GM12874 (cell line): ENCODE results near the gene AFF3.

Source experiments
- CTCF ChIP-seq: IDR thresholded peaks from 2 replicates; pipeline ENCODE4 v1.5.1; 2011; ENCODE audit warnings: low read depth, mild to moderate bottlenecking, control low read depth, low read length, moderate library complexity; ENCODE audit not compliant: insufficient read depth

Gene AFF3

GRCh38 chr2:99611034-99611433 lies 531.4 kb downstream of the AFF3 start:
- no peak for TF ChIP-seq CTCF

GRCh38 chr2:99609851-99610381 lies 532.5 kb downstream of the AFF3 start:
- no peak for TF ChIP-seq CTCF

GRCh38 chr2:99608861-99609260 lies 533.5 kb downstream of the AFF3 start:
- no peak for TF ChIP-seq CTCF

GRCh38 chr2:99607861-99608491 lies 534.4 kb downstream of the AFF3 start:
- TF ChIP-seq CTCF: no peak

- TF ChIP-seq CTCF: no peak
Observed at GRCh38 chr2:99607454-99607853, 534.9 kb downstream of the AFF3 start.

GRCh38 chr2:99605036-99605435 lies 537.4 kb downstream of the AFF3 start:
- TF ChIP-seq CTCF: no peak

- no peak for TF ChIP-seq CTCF
Observed at GRCh38 chr2:99602476-99602875, 539.9 kb downstream of the AFF3 start.
